RPMI8226 (cell line): Measurements from ENCODE around the gene CTDSPL2.
"Not testable (repeated sequence)": the region's sequence is repeated elsewhere in the genome, so short reads cannot be mapped to it uniquely, and the experiment has no call there.

ENCODE experiments used
- DNase-seq: peaks from one replicate; pipeline ENCODE4 v3.0.0-alpha.2; 2015

Gene CTDSPL2

DNA sequence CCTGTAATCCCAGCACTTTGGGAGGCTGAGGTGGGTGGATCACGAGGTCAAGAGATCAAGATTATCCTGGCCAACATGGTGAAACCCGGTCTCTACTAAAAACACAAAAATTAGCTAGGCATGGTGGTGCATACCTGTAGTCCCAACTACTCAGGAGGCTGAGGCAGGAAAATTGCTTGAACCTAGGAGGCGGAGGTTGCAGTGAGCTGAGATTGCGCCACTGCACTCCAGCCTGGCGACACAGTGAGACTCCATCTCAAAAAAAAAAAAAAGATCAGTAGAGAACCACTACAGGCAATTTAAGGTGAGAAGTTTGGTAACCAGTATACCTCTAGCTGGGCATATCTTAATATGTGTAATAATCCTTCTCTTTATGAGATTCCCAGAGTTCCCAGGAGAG lies 117.3 kb downstream of the CTDSPL2 start:
- not testable (repeated sequence) for DNase-seq

DNA sequence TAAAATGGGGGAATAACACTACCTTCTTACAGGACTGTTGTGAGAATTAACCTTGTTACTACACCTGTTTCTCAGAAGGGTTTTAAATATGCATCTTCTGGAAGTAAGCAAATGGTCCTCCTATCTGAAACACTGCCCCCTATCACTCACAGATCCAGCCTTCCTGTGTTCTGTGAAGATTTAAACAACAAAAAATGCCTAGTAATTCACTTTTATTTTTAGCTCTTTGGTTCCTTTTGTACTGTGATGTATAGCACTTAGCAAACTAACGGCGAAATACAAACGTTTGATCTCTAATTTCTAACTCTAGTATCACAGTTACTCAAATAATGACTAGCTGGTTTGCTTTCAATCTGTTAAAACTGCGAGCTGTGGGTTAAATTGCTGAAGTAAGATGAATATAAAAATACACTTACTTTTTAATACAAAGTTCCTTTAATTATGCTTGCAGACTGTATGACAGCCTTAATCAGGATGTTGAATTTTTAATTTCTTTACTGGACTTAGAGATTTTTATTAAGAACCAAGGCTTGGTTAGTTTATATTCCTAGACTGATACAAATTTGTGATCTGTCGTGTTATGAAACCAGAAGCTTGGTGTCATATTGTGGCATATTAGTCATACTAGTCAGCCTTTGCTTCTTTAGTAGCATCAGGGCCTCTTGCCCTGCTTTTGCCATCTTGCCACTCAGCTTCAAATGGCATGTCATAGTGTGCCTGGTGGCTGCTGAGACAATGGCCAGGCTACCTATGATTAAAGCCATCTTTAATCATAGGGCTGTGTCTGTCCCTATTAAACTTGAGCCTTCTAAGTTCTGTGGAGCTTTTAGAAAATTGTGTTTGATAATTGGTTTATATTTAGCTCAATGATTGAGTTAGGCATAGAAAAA lies 118.7 kb downstream of the CTDSPL2 start:
- peak; percentile 43 for DNase-seq

DNA sequence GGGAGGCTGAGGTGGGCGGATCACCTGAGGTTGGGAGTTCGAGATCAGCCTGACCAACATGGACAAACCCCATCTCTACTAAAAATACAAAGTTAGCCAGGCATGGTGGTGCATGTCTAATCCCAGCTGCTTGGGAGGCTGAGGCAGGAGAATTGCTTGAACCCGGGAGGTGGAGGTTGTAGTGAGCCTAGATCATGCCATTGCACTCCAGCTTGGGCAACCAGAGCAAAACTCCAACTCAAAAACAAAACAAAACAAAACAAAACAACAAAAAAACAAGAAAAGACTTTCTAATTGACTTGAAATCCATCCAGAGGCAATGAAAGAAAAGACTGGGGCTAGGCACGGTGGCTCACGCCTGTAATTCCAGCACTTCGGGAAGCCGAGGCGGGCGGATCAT lies 121.7 kb downstream of the CTDSPL2 start:
- DNase-seq: not testable (repeated sequence)

DNA sequence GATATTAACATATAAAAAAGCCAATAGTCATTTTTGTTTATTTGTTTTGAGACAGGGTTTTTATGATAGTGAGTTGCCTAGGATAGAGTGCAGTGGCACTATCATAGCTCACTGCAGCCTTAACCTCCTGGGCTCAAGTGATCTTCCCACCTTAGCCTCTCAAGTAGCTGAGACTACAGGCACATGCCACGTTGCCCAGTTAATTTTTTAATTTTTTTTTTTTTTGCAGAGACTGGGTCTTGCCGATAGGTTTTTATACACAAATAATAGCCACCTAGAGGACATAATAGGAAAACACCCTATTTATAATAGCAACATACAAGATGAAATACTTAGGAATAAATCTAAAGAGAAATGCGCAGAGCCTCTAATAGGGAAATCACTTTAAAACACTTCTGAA lies 122.8 kb downstream of the CTDSPL2 start:
- no peak for DNase-seq

- no peak for DNase-seq
Observed at GRCh38 chr15:44550734-44551133, 123.3 kb downstream of the CTDSPL2 start.

DNA sequence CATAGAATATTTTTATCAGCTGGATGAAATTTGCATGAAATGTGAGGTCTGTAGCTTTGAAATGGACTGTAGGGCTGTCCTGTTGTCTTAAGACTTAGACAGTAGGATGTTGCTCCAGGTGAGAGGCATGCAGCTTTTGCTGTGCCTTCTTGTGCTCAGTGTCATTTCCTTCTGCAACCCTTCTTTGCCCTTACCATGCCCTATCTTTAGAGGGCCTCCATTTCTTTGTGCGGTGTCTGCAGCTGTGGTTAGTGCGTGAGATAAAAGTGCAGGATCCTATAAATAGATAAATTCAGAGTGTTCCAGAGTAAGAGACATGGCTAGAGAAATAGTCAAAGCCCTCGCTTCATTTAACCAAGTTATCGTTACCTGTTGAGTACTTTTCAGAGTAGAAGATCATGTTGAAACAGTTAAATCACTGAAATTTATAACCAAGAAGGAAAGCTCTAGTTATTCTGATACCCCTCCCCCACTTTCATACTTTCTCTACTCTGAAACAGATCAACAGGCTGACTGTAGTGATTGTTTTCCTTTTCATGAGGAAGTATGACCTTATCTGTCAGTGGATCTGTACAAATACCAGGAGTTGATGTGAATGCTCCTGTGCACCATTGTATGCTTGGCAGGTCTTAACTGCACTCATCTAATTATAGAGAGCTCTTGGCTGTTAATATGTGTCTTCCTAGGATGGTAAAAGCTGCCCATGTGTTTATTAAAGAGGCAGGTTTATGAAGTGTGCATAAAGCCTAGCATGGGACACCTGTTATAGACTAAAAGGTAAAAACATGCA lies 127.7 kb downstream of the CTDSPL2 start:
- DNase-seq: no peak

DNA sequence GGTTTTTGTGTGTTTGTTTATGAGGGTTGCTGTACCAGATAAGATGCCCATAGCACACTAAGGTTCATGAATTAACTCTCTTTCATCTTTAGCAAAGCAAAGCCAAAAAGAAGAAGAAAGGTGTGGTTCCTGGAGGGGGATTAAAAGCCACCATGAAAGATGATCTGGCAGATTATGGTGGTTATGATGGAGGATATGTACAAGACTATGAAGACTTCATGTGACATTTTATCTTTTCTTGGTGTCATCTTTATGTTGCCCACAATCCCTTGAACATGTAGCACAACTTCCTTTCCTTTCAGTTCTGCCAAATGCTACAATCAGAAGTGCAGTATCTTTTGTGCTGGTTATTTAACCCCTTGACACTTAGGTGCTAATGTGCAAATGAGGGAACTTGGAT lies 133.5 kb downstream of the CTDSPL2 start:
- not testable (repeated sequence) for DNase-seq

GRCh38 chr15:44565387-44566154 lies 138.1 kb downstream of the CTDSPL2 start:
- DNase-seq: no peak

GRCh38 chr15:44566155-44566540 lies 138.7 kb downstream of the CTDSPL2 start:
- no peak for DNase-seq

DNA sequence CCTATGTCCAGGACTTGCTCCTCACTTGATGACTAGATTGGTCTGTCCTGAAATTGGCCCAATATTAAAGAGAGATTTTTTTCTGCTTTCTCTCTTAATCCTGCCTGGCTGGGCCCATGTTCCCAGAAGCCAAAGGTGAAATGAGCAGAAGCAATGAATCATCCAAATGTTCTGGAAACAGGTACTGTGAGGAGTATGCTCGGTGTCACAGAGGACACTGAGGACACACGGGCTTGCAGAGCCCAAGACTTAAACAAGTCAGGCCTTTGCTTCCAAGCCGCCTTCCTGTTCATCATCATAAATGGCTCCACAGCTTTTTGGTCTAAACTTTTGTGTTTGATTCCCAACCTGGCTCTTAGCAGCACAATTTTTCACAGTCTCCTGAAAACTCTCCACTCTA lies 140.9 kb downstream of the CTDSPL2 start:
- no peak for DNase-seq

GRCh38 chr15:44569316-44569715 lies 141.9 kb downstream of the CTDSPL2 start:
- DNase-seq: no peak

DNA sequence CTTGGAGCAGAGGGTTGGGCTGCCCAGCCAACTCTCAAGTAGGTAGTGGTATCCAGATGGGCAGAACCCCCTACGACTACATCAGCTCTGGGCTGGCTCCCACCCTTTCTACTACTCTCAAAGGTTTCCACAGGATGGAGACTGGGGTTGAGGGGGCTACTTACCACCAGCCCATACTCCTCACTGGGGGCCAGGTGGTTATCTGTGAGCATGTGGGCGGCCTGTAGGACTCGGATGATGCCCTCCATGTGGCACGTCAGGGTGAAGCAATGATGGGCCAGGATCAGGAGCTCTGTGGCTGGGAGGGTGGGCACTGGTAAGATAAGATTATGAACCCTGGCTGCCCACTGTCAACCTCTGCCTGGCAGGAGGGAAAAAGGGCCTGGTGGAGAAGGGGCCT lies 142.9 kb downstream of the CTDSPL2 start:
- no peak for DNase-seq

- no peak for DNase-seq
Observed at GRCh38 chr15:44573386-44573785, 146.0 kb downstream of the CTDSPL2 start.

GRCh38 chr15:44574734-44575133 lies 147.3 kb downstream of the CTDSPL2 start:
- peak; percentile 26 for DNase-seq
